Measurements from ENCODE around the gene DAAM1.

DNA sequence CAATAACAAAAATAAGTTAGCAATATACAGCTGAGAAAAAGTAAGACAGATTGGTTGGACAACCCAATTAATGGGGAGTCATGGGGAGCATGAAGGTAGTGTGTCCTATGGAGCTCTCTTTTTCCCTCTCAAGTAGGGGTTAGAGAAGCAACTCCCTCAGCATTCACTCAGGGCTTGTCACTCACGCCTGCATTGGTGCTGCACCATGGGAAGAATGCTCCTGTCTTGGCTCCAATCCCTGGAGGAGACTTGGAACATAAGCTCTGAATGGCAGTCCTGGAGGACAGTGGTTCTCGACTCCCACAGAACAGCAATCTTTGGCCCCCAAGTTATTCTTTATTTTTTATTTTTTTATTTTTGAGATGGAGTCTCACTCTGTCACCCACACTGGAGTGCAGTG, 113.8 kb downstream of the DAAM1 start:
- no peak for TF ChIP-seq CTCF (conservative IDR thresholded peaks at IDR 0.05 in 1 of 2, IDR thresholded peaks at IDR 0.05 in 1 of 2; ENCODE audit: extremely low read depth in 1 of 2, insufficient read depth in 1 of 2, low read depth in 1 of 2, low read length in 2 of 2)
- TF ChIP-seq EZH2 (IDR thresholded peaks at IDR 0.05; ENCODE audit: borderline replicate concordance, low read length), result no peak
